ENCODE results near the gene RNF26.

RNF26 gene

DNA sequence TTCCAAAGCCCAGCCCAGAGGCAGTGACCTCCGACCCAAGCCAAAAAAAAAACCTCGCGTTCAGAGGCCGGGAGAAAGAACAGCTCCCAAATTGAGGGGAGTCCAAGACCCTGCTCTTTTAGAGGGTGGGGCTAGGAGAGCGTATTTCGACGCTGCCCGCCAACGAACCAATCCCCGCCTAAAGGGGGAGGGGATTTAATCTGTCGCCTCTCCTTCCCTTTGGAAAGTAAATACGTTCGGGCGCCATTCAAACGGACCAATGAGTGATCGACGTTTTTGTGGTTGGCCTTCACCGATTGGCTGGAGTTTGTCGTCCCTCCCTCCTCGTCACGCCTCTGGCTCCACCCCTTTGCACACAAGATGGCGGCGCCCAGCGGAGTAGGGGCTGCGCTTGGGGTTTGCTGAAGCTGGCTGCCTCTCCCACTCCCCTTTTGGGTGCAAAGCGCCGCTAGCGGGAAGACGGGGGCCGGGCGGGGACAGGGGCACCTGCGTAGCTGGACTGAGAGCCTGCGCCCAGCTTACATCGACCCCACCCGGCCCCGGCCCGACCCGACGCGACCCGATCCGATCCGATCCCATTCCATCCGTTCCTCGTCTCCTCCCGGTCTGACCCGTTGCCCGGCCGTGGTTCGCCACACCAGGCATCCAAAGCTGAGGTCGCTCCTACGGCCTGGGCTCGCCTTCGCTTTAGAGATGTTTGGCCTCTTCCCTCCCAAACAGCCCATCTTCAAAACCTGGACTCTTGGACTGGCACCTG, at the start of gene RNF26:
RNF26 (plus strand) TSS at position 354 of the 757 bp plus-strand sequence. CDS start 596 bp downstream, outside the sequence.
- peak; percentile 86 for DNase-seq

GRCh38 chr11:119285431-119285830, 48.9 kb upstream of the RNF26 start:
- DNase-seq = no peak

DNA sequence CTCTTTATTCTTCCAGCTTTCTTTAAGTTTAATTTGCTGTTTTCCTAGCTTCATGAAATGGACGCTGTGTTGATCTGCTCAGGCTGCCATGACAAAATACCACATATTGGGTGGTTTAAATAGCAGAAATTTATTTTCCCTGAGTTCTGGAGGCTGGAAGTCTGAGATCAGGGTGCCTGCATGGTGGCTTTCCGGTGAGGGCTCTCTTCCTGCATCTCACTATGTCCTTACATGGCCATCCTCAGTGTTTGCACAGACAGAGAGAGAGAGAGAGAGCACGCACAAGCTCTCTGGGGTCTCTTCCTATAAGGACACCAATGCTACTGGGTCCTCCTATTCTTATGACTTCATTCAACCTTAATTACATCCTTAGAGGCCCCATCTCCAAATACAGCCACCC, 46.1 kb upstream of the RNF26 start:
- DNase-seq = no peak

GRCh38 chr11:119290894-119291497, 43.3 kb upstream of the RNF26 start:
- DNase-seq = no peak

GRCh38 chr11:119293461-119293860, 40.9 kb upstream of the RNF26 start:
- no peak for DNase-seq

DNA sequence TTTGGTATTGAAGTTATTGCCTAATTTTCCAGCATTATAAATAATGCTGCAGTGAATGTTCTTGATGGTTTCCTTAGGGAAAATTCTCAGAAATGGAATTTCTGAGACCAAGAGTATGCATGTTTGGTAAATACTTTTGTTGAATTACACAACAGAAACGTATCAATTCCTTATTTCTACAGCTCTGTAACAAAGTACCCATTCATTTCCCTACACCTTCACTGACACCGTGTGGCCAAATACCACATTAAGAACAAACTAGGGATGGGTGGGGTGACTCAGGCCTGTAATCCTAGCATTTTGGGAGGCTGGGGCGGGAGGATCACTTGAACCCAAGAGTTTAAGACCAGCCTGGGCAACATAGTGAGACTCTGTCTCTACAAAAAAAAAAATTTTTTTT, 39.1 kb upstream of the RNF26 start:
- no peak for DNase-seq

DNA sequence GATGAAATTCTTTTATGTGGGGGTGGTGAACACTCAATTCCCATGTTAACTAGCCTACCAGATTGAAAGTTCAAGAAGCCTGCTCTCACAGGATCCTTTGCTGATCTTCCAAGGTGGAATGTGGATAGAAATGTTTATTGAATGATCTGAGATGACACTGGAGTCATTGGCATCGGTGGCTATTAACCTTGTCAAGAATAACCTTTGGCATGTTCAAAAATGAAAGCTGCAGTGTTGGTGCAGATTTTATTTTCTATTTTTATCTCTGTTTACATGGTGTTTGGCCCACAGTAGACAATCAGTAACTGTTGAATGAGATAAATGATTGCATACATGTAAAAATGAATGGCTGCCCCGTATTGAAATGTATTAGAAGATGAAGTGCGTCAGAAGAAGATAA, 36.4 kb upstream of the RNF26 start:
- no peak for DNase-seq

GRCh38 chr11:119298726-119299125, 35.6 kb upstream of the RNF26 start:
- DNase-seq = no peak

DNA sequence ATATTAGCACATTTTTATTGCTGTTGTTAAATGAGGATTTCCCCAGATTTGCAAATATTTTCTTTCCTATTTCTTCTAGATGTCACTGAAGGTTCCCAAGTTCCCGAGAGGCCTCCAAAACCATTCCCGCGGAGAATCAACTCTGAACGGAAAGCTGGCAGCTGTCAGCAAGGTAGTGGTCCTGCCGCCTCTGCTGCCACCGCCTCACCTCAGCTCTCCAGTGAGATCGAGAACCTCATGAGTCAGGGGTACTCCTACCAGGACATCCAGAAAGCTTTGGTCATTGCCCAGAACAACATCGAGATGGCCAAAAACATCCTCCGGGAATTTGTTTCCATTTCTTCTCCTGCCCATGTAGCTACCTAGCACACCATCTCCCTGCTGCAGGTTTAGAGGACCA, 34.9 kb upstream of the RNF26 start:
- no peak for DNase-seq

DNA sequence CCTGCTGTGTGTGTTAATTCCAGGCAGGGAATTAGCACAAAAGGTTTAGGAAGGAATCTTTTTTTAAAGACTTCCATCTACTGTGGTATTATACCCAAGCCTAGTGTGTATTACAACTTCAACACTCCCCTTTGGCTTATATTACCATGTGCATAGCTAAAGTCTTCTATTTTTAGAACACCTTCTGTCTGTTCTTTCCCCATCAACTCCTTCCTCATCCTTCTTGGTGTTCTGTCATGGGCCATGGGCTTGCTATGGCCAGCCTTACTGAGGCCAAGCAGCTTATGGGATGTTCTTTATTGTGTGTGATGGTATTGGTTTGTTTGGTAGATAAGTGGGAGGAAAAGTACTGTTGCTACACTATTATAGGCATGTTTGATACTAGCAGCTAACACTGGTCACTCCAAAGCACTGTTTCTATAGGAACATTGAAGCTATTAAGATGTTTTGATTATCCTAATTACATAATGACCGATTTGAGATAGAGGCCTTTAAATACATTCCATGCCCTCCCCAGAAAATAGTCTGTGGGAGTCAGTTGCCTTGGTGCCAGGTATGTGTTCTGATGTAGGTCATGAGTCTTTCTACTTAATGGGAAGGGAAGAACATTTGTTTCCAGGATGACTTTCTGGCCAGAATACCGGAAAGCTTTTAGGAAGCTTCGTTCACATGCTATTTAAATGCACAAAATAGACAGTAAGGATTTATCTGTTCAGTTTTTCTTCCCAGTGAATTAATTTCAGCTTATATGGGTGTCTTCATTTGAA, 33.9 kb upstream of the RNF26 start:
- DNase-seq = no peak

- no peak for DNase-seq
Measured at GRCh38 chr11:119303227-119303718, 31.1 kb upstream of the RNF26 start.

DNA sequence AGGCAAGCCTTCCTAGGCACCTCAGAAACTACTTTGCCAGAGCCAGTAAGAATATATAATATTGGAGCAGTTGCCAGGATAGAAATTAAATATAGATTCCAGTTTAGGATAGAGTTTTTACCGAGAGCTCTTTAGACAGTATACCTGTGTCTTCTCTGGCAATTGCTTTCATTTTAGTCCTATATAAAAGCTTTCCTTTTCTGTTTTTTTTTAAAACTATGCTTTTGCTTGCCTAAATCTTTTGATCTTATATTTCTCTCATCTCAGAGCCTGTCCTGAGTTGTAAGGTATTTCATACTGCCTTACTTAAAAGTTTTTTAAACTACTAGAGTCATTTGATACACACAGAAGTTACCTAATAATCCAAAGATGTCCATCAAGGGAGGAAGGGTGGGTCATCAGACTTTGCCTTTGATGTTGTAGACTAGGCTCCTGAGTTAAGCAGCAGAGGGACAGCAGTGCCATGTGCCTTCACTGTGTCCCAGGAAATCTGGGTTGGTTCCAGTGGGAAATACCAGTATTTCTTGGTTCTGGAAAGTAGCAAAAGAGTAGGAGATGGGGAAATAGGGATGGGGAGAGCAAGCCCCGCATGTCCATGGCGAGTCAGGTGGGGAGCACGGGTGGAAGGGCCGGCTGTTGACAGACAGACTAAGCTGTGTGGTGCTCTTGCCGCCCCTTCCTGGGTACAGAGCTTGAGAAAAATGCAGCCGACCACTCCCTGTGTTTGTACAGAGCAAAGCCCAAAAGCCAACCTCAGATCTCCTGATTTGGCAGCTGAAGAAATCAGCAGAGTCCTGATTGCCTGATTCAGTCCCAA, 28.6 kb upstream of the RNF26 start:
- DNase-seq = no peak

GRCh38 chr11:119306373-119306890, 27.9 kb upstream of the RNF26 start:
- no peak for DNase-seq

DNA sequence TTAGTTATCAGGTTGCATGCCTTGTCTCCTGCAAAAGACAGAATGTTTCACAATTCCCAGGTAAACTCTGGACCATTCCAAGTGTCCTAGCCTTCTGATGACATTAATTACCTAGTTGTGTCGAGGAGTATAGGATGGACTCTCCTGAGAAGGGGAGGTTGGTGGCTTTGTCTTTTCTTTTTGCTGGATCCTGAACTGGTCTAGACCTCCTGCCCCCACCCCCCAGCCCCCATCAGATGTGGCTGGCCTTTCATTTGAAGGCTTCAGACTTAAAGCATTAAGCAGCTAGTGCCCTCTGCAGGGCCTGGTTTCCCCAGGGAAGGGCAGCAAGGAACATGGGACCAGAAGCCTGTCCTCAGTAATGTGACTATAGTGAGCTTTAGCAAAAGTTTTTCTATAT, 27.1 kb upstream of the RNF26 start:
- DNase-seq = no peak

GRCh38 chr11:119307974-119308373, 26.4 kb upstream of the RNF26 start:
- no peak for DNase-seq

DNA sequence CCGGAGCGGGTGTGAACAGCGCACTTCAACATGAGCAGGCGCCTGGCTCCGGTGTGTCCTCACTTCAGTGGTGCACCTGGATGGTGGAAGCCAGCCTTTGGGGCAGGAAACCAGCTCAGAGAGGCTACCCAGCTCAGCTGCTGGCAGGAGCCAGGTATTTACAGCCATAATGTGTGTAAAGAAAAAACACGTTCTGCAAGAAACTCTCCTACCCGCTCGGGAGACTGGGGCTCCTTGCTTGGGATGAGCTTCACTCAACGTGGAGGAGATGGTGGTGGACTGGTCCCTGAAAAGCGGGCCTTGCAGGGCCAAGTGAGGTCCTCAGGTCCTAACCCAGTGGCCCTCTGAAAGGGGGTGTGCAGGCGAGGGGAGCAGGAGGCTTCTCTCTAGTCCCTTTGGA, 24.9 kb upstream of the RNF26 start:
- no peak for DNase-seq

DNA sequence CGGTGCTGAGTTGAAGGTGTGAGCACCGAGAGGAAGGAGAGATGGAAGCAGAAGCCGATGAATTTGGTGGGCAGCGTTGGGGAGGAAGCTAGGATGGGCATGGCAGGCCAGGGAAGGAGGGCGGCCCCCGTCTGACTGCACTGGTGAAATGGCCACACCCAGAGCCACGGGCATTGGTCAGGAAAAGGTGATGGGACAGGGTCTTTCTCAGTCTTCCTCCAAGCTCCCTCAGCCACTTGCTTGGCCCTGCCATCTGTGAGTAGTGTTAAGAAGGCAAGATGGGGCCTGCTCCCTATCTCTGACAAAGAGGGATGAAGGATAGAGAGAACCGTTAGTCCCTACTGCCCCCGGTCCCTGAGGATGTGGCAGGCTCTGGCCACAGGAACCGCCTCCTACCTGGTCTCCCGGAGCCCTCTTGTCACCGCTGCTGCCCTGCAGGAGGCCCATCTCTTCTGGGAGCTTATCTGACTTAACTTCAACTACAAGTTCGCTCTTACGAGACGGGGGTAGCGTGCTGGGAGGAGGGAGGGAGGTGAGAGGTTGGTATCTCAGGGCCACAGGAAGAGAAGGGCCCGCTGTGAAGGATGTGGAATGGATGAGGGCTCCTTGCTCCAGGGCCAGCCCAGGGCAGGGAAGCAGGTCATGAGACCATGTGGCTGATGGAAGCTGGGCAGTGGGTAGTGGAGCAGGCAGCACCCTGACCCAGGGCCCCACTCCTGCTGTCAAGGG, 24.2 kb upstream of the RNF26 start:
- no peak for DNase-seq

- no peak for DNase-seq
Measured at GRCh38 chr11:119310682-119311052, 23.7 kb upstream of the RNF26 start.

GRCh38 chr11:119314726-119315125, 19.6 kb upstream of the RNF26 start:
- no peak for DNase-seq

- DNase-seq = no peak
Measured at GRCh38 chr11:119315131-119316015, 19.0 kb upstream of the RNF26 start.

All from NCI-H524 treated with DMSO at 0.1 percent for 48 hours (cell line).